Left forelimb (tissue), 1 donor: Measurements from ENCODE around the gene UPF3A.
"Not testable (repeated sequence)": the region's sequence is repeated elsewhere in the genome, so short reads cannot be mapped to it uniquely, and the experiment has no call there.

Experiments
- DNase-seq: peaks from one replicate; pipeline ENCODE4 v3.0.0-alpha.2; 2018; ENCODE audit warnings: low spot score

Gene UPF3A

DNA sequence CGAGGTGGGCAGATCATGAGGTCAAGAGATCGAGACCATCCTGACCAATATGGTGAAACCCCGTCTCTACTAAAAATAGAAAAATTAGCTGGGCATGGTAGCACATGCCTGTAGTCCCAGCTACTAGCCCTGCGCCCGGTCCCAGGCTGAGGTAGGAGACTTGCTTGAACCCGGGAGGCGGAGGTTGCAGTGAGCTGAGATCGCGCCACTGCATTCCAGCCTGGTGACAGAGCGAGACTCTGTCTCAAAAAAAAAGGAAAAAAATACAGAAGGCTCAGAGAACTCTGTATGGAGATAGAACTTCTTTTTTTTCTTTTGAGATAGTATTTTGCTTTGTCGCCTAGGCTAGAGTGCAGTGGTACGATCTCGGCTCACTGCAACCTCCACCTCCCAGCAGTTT is 17.1 kb upstream of the UPF3A start:
- DNase-seq = not testable (repeated sequence)

DNA sequence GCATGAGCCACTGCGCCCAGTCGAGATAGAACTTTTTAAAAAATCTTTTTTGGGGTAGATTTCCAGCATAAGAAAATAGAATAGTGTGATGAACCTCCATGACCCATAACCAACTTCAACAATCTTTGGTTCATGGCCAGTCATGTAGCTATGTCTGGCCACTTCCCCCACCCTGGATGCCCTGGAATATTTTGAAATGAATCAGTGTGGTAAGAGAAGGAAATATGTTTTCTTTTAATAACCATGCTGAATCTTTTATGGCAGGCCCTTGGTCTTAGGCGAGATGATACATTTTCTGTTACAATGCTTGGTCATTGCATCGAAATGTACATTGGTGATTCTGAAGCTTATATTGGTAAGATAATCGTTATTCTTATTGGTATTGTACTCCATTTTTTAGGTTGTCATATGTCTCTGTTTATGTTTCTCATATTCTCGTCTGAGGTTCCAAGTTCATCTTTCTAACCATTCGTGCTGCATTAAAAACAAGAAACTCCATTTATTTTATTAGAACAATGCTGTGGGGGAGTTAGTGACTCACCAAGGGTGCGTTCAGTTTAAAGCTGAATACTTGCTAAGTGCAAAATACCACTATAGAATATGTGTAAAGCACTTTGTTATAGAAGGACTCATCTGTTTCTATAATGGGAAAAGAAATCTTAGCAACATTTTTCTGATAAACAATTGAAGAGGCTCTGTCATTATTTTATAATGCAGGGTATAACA is 16.4 kb upstream of the UPF3A start:
- no peak for DNase-seq

DNA sequence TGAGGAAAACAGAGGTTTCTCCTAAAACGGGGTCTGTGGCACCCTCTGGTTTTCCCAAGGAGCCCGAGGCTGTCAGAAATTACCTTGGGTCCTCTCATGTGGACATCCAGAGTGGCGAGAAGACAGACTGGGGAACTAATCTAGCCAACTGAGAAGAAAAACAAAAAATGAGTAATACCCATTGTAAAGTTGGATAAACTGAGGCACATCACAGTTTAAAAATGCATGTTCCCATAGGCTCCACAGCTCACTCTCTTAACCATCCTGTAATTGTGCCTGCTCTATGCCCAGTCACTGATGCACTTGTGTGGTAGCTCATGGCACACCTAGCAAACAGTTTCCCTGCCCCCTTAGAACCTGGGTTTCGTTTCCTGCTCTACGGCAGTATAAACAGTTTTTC is 15.2 kb upstream of the UPF3A start:
- DNase-seq = no peak

DNA sequence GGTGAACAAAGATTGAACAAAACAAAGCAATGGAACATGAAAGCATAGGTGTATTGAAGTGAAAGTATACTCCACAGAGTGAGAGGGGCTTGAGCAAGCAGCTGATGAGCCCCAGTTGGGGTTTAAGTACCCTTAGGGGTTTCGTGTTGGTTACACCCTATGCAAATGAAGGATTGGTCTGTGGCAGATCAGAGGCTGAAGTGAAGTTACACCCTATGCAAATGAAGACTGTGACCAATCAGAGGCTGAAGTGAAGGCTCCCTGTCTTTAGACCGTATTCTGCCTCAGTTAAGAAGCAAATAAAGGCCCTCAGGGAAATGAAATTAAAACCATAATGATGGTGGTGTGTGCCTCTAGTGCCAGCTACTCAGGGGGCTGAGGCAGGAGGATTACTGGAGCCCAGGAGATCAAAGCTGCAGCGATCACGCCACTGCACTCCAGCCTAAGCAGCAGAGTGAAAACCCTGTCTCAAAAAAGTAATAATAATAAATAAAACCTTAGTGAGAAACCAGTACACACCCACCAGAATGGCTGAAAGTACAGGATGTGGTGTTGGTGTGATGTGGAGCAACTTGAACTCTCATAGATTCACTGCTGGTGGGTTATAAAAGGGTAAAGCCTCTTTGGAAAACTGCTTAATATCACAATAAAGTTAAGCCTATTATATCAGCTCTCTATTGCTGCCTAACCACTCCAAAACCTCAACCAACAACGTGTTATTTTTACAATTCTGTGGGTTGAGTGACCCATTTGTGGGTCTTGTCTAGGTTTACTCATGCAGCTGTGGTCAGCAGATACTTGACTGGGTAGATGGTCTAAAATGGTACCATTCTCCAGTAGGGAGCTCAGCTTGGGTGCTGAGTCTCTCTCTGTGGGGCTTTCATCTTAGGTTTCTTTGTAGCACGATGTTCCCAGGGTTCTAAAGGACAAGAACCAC is 12.8 kb upstream of the UPF3A start:
- no peak for DNase-seq

DNA sequence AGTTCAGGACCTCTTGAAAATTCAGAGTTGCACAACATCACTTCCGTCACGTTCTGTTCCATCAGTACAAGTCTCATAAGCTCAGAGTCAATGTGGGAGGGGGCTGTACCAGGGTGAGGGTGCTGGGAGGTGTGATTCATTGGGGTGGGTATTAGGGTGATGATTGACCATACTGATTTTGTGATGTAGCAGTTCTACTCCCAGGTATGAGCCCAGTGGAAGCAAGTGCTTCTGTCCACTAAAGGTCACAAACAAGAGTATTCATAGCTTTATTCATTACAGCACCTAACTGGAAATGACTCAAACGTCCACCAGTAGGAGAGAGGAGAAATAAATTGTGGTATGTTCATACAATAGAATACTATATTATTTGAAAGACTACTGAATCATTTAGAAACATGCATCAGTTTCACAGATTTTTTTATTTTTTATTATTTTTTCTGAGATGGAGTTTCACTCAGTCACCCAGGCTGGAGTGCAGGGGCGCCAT is 12.1 kb upstream of the UPF3A start:
- no peak for DNase-seq

DNA sequence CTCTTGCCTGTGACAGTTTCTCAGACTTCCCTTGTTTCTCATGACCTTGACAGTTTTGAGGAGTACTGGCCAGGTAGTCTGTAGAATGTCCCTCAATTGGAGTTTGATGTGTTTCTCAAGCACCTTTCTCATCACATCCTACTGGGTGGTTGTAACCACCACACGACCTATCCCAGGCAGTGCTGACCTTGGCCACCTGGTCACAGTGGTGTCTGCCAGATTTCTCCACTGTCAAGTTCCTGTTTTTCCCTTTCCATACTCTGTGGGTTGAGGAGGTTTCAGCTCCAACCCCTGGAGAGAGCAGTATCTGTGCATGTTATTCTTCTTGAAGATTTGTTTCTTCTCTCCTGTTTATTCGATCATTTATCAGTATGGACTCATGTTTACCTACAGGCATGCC is 8.4 kb upstream of the UPF3A start:
- DNase-seq = no peak

DNA sequence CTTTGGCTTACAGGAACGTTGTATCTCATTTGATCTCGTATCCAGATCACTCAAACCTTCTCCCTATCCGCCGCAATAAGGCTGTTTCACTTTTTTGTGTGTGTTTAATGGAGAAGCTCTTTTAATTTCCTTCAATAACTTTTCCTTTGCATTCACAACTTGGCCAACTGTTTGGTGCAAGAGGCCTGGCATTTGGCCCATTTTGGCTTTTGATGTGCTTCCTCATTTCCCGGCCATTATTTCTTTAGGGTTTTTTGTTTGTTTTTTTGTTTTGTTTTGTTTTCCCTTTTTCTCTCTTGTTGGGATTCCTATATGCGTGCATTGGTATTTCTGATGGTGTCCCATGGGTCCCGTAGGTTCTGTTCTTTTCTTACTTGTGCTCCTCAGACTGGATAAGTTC is 6.1 kb upstream of the UPF3A start:
- no peak for DNase-seq

DNA sequence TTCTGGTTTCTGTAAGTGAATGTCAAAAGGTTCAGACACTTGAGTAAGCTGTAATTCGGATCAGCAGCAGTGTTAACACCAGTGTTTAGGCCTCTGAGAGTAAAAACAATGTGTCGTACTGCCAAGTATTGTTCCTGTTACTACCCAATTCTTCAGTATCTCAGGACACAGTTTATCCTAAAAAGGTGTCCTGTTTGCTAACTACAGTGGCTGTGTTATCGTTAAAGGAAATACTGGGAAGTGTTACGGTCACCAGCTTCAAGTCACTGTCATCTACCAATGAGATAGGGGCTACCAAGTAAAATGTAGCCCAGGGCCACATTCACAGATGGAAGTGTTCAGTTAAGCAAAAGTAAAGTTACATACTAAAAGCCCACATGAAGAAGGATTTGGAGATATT is 2.3 kb upstream of the UPF3A start:
- DNase-seq = no peak

DNA sequence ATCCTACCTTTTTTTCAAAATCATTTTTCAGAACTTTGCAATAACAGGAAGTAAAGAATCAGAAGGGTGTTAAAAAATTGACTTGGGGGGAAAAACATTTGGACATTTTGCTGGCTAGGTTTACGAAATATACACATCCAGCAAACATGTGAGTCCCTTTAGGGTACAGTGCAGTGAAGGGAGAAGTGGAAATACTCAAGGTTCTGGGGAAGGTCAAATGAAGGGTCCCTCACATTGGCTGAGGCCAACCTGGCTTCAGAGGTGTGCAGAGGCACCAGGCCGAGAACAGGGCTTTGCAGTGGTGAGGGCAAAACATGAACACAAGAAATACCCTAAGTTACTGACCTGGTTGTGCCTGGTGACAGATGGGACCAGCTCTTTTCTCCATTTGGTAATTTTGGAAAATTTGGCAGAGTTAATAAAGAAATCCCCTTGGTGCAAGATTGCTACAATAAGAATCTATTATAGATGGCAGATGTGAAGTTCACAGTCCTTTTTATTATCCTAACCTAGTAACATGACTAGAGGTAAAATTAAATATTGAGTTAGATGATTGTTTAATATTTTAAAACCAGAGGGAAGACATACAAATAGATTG is 1.5 kb upstream of the UPF3A start:
- no peak for DNase-seq

DNA sequence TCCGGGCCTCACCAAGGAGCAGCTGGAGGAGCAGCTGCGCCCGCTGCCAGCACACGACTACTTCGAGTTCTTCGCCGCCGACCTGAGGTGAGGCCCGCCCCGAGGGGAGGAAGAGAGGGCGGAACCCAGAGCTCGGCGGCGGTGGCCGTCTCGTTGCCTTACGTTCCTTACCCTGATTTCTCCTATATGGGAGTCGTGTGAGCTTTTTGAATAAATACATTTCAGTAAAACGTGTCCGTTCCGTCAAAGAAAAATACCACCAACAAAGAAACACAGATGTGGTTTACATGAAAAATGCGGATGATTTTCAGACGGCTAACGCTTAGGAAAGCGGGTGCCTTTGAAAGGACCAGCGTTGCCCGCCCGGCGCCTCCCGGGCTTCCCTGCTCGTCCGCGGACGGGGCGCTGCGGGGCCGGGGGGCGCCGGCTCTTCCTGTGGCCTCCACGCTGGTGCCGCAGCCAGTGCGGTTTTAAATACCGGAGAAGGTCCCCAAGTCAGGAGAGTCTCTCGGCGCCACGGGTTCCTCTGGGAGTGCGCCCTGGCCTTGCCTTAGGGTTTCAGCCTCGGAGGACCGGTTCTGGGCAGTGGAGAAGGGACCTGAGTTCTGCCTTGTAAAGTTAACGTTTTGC is 755 bp downstream of the UPF3A start:
- peak; percentile 87 for DNase-seq

DNA sequence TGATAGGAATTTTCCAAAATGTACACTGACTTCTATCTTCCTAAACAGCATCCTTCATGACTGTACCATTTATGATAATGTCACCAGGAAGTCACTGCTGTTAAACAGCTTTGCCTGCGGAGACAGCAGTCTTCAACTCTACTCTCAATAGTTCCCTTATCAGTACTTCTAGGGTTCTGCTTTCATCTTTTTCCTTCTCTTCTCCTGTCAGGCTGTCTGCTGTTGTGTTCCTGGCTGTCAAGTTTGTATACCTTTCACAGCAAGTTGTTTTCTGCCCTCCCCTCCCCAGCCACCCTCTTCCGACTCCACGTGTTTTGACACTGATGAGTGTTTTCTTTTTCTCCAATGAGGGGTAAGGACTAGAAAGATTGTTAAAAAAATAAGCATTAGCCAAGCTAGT is 2.2 kb downstream of the UPF3A start:
- DNase-seq = no peak

DNA sequence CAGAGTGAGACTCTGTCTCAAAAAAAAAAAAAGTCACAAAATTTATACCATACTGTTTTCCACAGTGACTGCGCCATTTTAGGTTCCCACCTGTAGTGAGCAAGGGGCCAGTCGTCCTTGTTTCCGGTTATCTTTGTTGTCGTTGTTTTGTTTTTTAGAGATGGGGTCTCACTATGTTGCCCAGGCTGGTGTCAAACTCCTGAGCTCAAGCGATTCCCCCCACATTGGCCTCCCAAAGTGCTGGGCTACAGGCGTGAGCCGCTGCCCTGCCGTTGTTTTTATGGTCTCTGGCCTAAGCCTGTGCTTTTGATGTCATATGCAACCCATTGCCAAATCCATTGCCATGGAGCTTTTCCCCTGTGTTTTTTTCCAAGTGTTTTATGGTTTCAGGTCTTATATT is 3.3 kb downstream of the UPF3A start:
- DNase-seq = no peak

DNA sequence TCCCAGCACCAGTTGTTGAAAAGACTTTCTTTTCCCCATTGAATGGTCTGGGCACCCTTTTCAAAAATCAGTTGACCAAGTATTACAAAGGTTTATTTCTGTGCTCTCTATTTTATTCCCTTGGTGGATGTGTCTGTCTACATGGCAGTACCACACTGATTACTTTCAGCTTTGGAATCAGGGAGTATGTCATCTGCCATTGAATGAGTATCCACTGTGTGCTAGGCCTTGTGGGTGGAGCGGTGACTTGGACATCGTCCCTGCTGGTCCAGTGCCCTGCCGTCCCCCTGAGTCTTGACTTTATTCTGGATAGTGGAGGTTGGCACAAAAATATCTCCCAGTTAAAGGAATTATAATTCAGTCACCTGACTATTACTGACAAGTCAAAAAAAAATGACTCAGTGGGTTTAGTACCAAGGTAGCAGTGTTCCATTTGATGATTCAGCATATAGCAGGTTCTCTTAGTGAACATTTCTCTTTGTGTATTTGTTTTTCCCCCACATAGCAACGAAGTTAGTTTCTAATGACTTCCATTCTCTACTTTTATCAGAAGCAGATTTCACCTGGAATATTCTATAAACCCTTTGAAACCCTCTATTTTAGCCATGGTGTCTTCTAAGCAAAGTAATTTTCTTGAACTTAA is 3.9 kb downstream of the UPF3A start:
- DNase-seq = no peak

DNA sequence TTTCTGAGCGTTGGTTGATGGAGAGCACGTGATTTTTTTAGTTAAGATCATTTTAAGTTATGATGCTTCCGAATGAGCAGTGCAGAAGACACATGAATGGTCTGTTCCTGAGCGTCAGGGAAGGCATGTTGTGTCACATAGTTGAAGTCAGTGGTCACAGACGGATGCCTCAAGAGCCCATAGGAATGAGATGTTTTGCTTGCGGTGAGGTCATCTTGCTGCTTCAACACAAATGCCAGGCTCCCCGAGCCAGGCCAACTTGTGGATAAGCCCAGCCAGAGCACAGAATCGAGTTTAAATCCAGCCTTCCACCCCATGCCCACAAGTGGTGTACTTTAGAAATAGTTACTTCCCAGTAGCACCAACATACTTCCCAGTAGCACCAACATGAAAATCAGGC is 5.4 kb downstream of the UPF3A start:
- no peak for DNase-seq

DNA sequence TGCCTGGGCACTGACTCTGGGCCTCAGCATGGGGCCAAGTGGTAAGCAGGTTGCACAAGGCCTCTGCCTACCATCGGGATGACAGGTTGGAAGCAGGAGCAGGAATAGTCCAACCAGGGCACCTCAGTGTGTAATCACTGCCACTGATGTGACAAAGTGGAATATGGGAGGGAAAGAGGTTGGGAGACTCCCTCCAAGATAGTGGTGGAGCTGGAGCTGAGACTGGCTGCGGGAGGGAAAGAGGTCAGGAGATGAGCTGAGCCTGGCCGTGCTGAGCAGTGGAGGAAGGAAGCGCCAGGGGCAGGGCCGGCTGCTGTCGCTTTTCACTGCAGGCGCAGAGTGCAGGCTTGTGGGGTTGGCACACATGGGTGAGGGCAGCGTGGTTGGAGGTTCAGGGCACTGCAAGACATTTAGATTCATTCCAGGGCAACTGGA is 6.8 kb downstream of the UPF3A start:
- DNase-seq = no peak

DNA sequence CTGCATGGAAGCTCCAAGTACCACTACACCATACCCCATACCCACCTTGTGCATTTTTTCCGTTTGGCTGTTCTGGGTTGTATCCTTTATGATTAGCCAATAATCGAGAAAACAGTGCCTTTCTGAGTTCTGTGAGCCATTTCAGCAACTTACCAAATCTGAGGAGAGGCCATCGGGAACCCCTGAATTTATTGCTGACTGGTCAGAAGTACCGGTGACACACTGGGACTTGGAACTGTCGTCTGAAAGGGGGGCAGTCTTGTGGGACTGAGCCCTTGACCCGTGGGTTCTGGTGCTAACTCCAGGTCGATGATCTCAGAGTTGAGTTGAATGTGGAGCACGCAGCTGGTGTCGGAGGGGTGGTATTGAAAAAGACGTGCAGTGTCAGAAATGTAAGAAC is 15.0 kb downstream of the UPF3A start:
- DNase-seq = no peak

DNA sequence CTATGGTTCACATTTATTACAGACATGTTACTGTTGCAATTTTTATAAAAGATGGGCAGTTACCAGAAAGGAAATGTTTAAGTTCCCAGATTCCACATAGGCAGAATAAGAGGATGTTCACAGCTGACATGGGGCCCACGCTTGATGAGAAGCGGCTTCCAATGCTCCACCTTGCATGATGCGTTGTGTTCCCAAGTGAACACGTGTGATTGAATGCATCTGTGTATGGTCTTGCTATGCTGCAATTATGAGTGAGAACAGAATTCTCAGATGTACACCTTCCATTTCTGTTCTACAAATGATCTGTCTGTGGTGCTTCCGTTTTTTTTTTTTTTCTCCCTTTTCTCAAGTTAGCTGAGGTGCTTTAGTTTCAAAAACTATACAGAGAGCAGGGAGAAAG is 15.5 kb downstream of the UPF3A start:
- no peak for DNase-seq

DNA sequence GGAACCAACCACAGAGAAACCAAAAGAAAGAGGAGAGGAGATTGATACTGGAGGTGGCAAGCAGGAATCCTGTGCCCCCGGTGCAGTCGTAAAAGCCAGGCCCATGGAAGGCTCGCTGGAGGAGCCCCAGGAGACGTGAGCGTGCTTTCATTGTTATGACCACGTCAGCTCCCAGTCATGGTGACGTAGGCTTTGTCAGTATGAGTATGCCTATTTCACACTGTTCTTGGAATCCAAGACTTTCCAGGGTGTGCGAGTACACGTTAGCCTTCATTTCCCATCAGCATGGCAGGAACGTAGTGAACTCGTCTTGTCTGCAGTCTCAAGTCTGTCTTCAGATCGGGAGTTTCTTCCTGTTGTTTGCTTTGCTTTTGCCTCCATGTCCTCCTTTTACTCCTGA is 17.5 kb downstream of the UPF3A start:
- no peak for DNase-seq

DNA sequence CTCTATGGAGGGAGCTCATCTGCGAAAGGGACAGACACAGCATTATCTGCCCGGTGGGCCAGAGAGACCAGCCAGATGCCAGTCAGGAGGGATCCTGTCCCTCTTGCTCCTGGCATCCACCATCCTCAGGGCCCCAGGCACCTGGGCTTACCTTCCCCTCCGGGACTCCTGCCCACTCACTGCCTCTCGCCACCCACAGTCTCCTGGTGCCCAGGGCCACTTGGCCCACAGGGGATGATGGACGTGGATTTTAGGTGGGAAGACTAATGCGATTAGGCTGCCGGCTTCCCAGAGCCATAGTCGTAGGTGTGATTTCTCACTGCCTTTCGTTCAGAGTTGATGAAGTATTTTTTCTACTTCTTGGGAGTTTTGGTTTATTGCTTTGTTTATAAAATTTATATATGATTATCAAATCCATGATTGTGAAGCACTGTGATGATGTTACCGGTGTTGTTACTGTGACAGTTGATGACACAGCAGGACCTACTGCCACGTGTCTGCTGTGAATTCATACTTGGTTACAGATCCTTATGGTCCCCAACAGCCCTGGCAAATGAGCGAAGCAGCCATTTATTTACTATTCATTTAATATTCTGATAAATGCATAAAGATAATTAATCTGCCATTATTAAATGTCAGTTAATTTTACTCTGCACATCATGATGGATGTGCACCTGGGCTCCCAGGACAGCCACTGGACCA is 18.4 kb downstream of the UPF3A start:
- no peak for DNase-seq

DNA sequence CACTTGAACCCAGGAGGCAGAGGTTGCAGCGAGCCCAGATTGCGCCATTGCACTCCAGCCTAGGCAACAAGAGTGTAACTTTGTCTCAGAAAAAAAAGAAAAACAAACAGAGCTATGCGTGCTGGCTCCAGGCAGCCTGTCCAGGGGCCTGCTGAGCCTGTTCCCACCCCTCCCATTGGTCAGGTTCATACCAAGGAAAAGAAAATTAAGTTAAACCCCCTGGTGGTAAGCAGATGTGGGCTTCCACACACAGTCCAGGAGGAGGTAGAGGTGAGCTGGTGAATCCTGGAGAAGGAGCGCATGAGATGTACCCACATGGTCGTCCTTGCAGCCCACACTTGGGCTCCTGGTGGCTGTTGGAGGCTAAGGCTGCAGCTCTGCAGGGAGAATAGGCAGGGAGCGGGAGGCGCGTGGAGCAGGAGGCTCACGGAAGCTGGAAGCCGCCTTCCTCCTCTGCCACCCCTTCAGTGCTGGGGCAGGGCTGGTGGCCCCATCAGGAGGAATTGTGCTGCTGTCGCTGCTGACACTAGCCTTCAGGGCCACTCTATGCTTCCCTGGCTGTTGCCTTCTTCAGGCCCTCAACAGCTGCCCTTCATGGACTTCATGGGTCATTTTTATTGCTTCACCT is 22.4 kb downstream of the UPF3A start:
- peak; percentile 18 for DNase-seq
